HepG2 (cell line): Measurements from ENCODE around the gene ROM1. TPM values are rescaled to one million over a fixed set of nuclear protein-coding genes. Genes with fewer than 3 reads are reported as not detected.

Experiments used
- DZIP1 ChIP-seq: sonication (generic); formaldehyde crosslinking; IDR thresholded peaks from 2 replicates; pipeline ENCODE4 v1.5.0; 2020; ENCODE audit warnings: mild to moderate bottlenecking, missing genetic modification reagents
- IKZF5 ChIP-seq: IDR thresholded peaks from 2 replicates; pipeline ENCODE4 v1.6.1; 2018; ENCODE audit warnings: missing genetic modification reagents, mild to moderate bottlenecking, missing compliant biosample characterization
- IRF9 ChIP-seq: sonication (generic); formaldehyde crosslinking; IDR thresholded peaks from 2 replicates; pipeline ENCODE4 v1.8.0; 2022; ENCODE audit warnings: missing genetic modification reagents, mild to moderate bottlenecking, borderline replicate concordance
- MED8 ChIP-seq: sonication (generic); formaldehyde crosslinking; IDR thresholded peaks from 2 replicates; pipeline ENCODE4 v1.8.1; 2023; ENCODE audit warnings: mild to moderate bottlenecking, missing genetic modification reagents; ENCODE audit not compliant: insufficient replicate concordance
- PATZ1 ChIP-seq: sonication (generic); formaldehyde crosslinking; IDR thresholded peaks from 2 replicates; pipeline ENCODE4 v1.4.0; 2020; ENCODE audit warnings: missing genetic modification reagents
- TCF7 ChIP-seq: sonication (generic); IDR thresholded peaks from 2 replicates; pipeline ENCODE4 v1.6.1; 2016; ENCODE audit warnings: antibody characterized with exemption, low read depth
- THRA ChIP-seq: sonication (generic); formaldehyde crosslinking; IDR thresholded peaks from 2 replicates; pipeline ENCODE4 v1.4.0; 2020; ENCODE audit warnings: missing genetic modification reagents, borderline replicate concordance
- ZBTB2 ChIP-seq: sonication (generic); formaldehyde crosslinking; IDR thresholded peaks from 2 replicates; pipeline ENCODE4 v1.8.0; 2022; ENCODE audit warnings: low read depth, missing genetic modification reagents
- ZHX1 ChIP-seq: sonication (generic); formaldehyde crosslinking; IDR thresholded peaks from 2 replicates; pipeline ENCODE4 v1.8.1; 2022; ENCODE audit warnings: low read depth, mild to moderate bottlenecking, missing genetic modification reagents
- ZMYM4 ChIP-seq: sonication (generic); formaldehyde crosslinking; IDR thresholded peaks from 2 replicates; pipeline ENCODE4 v1.8.1; 2023; ENCODE audit warnings: mild to moderate bottlenecking, missing genetic modification reagents
- ZNF430 ChIP-seq: sonication (generic); formaldehyde crosslinking; IDR thresholded peaks from 2 replicates; pipeline ENCODE4 v1.9.0; 2021; ENCODE audit warnings: mild to moderate bottlenecking, missing genetic modification reagents
- ZNF576 ChIP-seq: sonication (generic); formaldehyde crosslinking; IDR thresholded peaks from 2 replicates; pipeline ENCODE4 v1.4.0; 2020; ENCODE audit warnings: mild to moderate bottlenecking, missing genetic modification reagents
- polyA plus RNA-seq, 8 experiments: library from polyadenylated mRNA; depleted of rRNA in 3 of 8; stranded (reverse) in 7 of 8; unstranded in 1 of 8; fragments of >200 nt; fragmentation: Illumina TruSeq in 4 of 8; extraction: Trizol in 4 of 8; gene quantifications; 2 replicates each; pipeline versions ENCODE4 v1.2.1 to v1.2.3, GENCODE V29; 2011 to 2016; ENCODE audit warnings: low read depth in 4 of 8, missing spikeins in 1 of 8, mixed read lengths in 1 of 8; ENCODE audit not compliant: insufficient read depth in 1 of 8
- total RNA-seq, 5 experiments: library from RNA; depleted of rRNA; stranded (reverse); fragments of >200 nt; fragmentation: Illumina TruSeq; extraction: Trizol; gene quantifications; 2 replicates each; pipeline ENCODE4 v1.2.3, GENCODE V29; 2016; ENCODE audit warnings: low read depth in 1 of 5

Gene ROM1
- total and polyA plus RNA-seq, 2 of the 13 experiments (the other 11 are each of a cell fraction or from before 2014, with no cell fraction given) = 1.2 to 2.4 TPM

- TF ChIP-seq IRF9 (no peak), ZBTB2 (CRISPR knock-in tag) (peak; percentile 74), TCF7 (no peak), ZHX1 (CRISPR knock-in tag) (no peak), MED8 (CRISPR knock-in tag) (no peak), ZNF430 (no peak), IKZF5 (peak; percentile 16; the same call in 1 of the 2 replicates), THRA (0 out of 2 replicates have a peak, but pooled peaks have one; percentile 27), DZIP1 (CRISPR knock-in tag) (no peak), ZMYM4 (0 out of 2 replicates have a peak, but pooled peaks have one; percentile 37), ZNF576 (CRISPR knock-in tag) (no peak), PATZ1 (CRISPR knock-in tag) (peak; percentile 97)
Observed at GRCh38 chr11:62612366-62613290, at the start of gene ROM1, which contains the start of gene EML3 (continued).
